SK-N-SH (cell line): Measurements from ENCODE around the gene LMO7. TPM values are rescaled to one million over a fixed set of nuclear protein-coding genes. Genes with fewer than 3 reads are reported as not detected.

Source experiments
- CTCF ChIA-PET: fragments of 300-600, 350-600 bp; formaldehyde crosslinking; extraction: SDS; loops from one replicate; lab custom pipeline; 2021; lab: Yijun Ruan, JAX
- POLR2A ChIA-PET: fragments of 350-600 bp; sonication (Branson Sonifier 250); formaldehyde crosslinking; extraction: SDS; loops from one replicate; lab custom pipeline; 2020; ENCODE audit warnings: antibody characterized with exemption, inconsistent platforms; lab: Yijun Ruan, JAX
- DNase-seq: peaks from one replicate; pipeline ENCODE4 v3.0.0; 2012
- H2AFZ ChIP-seq: fragments of 200-600 bp; sonication (generic); 2 replicates; pipeline ENCODE4 v1.8.1; 2016; ENCODE audit warnings: antibody characterized with exemption, mild to moderate bottlenecking, low read depth
- H3F3A ChIP-seq: fragments of 200-600 bp; sonication (generic); replicated peaks from 2 replicates; pipeline ENCODE3; 2016; ENCODE audit warnings: antibody characterized with exemption, mild to moderate bottlenecking; ENCODE audit not compliant: insufficient read depth
- H3K27ac ChIP-seq, 2 experiments: fragments of 200-500 bp in 1 of 2; fragments of 200-600 bp in 1 of 2; sonication (Bioruptor generic) in 1 of 2; sonication (generic), shearing (Covaris generic) in 1 of 2; 2 replicates each; pipeline versions ENCODE4 v1.5.1 to v1.6.1; 2014 to 2016; ENCODE audit warnings: low read depth in 2 of 2, inconsistent platforms in 1 of 2, low read length in 1 of 2, mild to moderate bottlenecking in 1 of 2, mixed read lengths in 1 of 2
- H3K27me3 ChIP-seq: fragments of 200-600 bp; sonication (generic), shearing (Covaris generic); 2 replicates; pipeline ENCODE4 v1.6.1; 2016; ENCODE audit warnings: mixed run types; ENCODE audit not compliant: insufficient read depth
- H3K36me3 ChIP-seq, 2 experiments: fragments of 200-500 bp in 1 of 2; fragments of 200-600 bp in 1 of 2; sonication (Bioruptor generic) in 1 of 2; sonication (generic) in 1 of 2; replicated peaks in 1 of 2; 2 replicates each; pipeline versions ENCODE3 to v1.5.1; 2014 to 2016; ENCODE audit warnings: low read length in 1 of 2, mild to moderate bottlenecking in 1 of 2; ENCODE audit not compliant: insufficient read depth in 2 of 2, control insufficient read depth in 1 of 2
- H3K4me1 ChIP-seq, 2 experiments: fragments of 200-500 bp in 1 of 2; fragments of 200-600 bp in 1 of 2; sonication (Bioruptor generic) in 1 of 2; sonication (generic), shearing (Covaris generic) in 1 of 2; 2 replicates each; pipeline versions ENCODE4 v1.5.1 to v1.6.1; 2014 to 2016; ENCODE audit warnings: low read depth in 1 of 2, low read length in 1 of 2, mixed run types in 1 of 2; ENCODE audit not compliant: insufficient read depth in 2 of 2, control insufficient read depth in 1 of 2
- H3K4me2 ChIP-seq: fragments of 200-600 bp; sonication (generic), shearing (Covaris generic); 2 replicates; pipeline ENCODE4 v1.6.1; 2017; ENCODE audit warnings: mixed run types
- H3K4me3 ChIP-seq, 2 experiments: fragments of 200-500 bp in 1 of 2; fragments of 200-600 bp in 1 of 2; sonication (Bioruptor generic) in 1 of 2; sonication (generic), shearing (Covaris generic) in 1 of 2; 2 replicates each; pipeline versions ENCODE4 v1.5.1 to v1.8.1; 2014 to 2016; ENCODE audit warnings: low read depth in 2 of 2, inconsistent platforms in 1 of 2, low read length in 1 of 2, mild to moderate bottlenecking in 1 of 2, mixed read lengths in 1 of 2, moderate library complexity in 1 of 2
- H3K79me2 ChIP-seq: fragments of 200-600 bp; sonication (generic); 2 replicates; pipeline ENCODE4 v1.8.1; 2017; ENCODE audit warnings: mild to moderate bottlenecking; ENCODE audit not compliant: insufficient read depth
- H3K9ac ChIP-seq: fragments of 200-600 bp; sonication (generic); 2 replicates; pipeline ENCODE4 v1.6.1; 2017; ENCODE audit warnings: mixed run types
- H3K9me2 ChIP-seq: fragments of 200-600 bp; sonication (generic); 2 replicates; pipeline ENCODE4 v1.6.1; 2017; ENCODE audit warnings: mixed run types
- H3K9me3 ChIP-seq: fragments of 200-600 bp; sonication (generic); 2 replicates; pipeline ENCODE4 v1.6.1; 2017; ENCODE audit warnings: mixed run types, mild to moderate bottlenecking, moderate library complexity
- H4K20me1 ChIP-seq: fragments of 200-600 bp; sonication (generic); 2 replicates; pipeline ENCODE4 v1.6.1; 2017; ENCODE audit warnings: mild to moderate bottlenecking, mixed run types; ENCODE audit not compliant: insufficient read depth
- CHD2 ChIP-seq: fragments of 150-350 bp; IDR thresholded peaks from 2 replicates; pipeline ENCODE4 v1.6.1; 2018; ENCODE audit warnings: low read length; ENCODE audit not compliant: partially characterized antibody
- ELF1 ChIP-seq: IDR thresholded peaks from 2 replicates; pipeline ENCODE4 v1.4.0; 2012
- EP300 ChIP-seq, 2 experiments: IDR thresholded peaks; 2 replicates each; pipeline versions ENCODE4 v1.4.0 to v1.6.1; 2012; ENCODE audit warnings: borderline replicate concordance in 1 of 2, low read depth in 1 of 2, low read length in 1 of 2
- FOXM1 ChIP-seq: IDR thresholded peaks from 2 replicates; pipeline ENCODE4 v1.4.0; 2012; ENCODE audit warnings: low read depth, mild to moderate bottlenecking
- GATA2 ChIP-seq: sonication (generic); formaldehyde crosslinking; IDR thresholded peaks from 2 replicates; pipeline ENCODE4 v1.5.0; 2020; ENCODE audit warnings: mild to moderate bottlenecking, missing genetic modification reagents
- MXI1 ChIP-seq: IDR thresholded peaks from 2 replicates; pipeline ENCODE4 v1.6.1; 2012; ENCODE audit warnings: mild to moderate bottlenecking, low read depth, low read length, improper control_type of control experiment
- NFIC ChIP-seq: IDR thresholded peaks from 2 replicates; pipeline ENCODE4 v1.4.0; 2012; ENCODE audit warnings: borderline replicate concordance
- POLR2AphosphoS5 ChIP-seq: IDR thresholded peaks from 2 replicates; pipeline ENCODE4 v1.6.1; 2012; ENCODE audit warnings: low read depth, low read length
- RFX5 ChIP-seq: IDR thresholded peaks from 2 replicates; pipeline ENCODE4 v1.6.1; 2012; ENCODE audit warnings: mild to moderate bottlenecking, improper control_type of control experiment, low read length
- SMC3 ChIP-seq: IDR thresholded peaks from 2 replicates; pipeline ENCODE4 v1.6.1; 2012; ENCODE audit warnings: low read depth, low read length, improper control_type of control experiment
- TAF1 ChIP-seq: IDR thresholded peaks from 2 replicates; pipeline ENCODE4 v1.6.1; 2012; ENCODE audit warnings: low read depth, mild to moderate bottlenecking, low read length, moderate library complexity, borderline replicate concordance
- USF2 ChIP-seq: fragments of 150-350 bp; IDR thresholded peaks from 2 replicates; pipeline ENCODE4 v1.6.1; 2017; ENCODE audit warnings: antibody characterized with exemption, low read length, low read depth, borderline replicate concordance
- WGBS: methylation state at CpG from one replicate; pipeline ENCODE4 v1.1.6; 2017; ENCODE audit warnings: low lambda C conversion rate; 5-methylcytosine and 5-hydroxymethylcytosine counted together
- polyA plus RNA-seq, 3 experiments: library from polyadenylated mRNA; depleted of rRNA; stranded (reverse); fragments of >200 nt; gene quantifications; 2 replicates each; pipeline ENCODE4 v1.2.3, GENCODE V29; 2012
- TF ChIP-seq, protein P1 (sequence below): fragments of 150-350 bp; IDR thresholded peaks from 2 replicates; pipeline ENCODE4 v1.6.1; 2016; ENCODE audit warnings: mild to moderate bottlenecking, low read depth, low read length
- TF ChIP-seq, protein P2 (sequence below): IDR thresholded peaks from 2 replicates; pipeline ENCODE4; 2012
- TF ChIP-seq, protein P3 (sequence below): IDR thresholded peaks from 2 replicates; pipeline ENCODE4 v1.4.0; 2012; ENCODE audit warnings: low read depth
- TF ChIP-seq, protein P4 (sequence below): IDR thresholded peaks from 2 replicates; pipeline ENCODE4 v1.4.0; 2012; ENCODE audit warnings: low read depth, borderline replicate concordance

LMO7 gene
- polyA plus RNA-seq, 1 of the 3 experiments (the other 2 are of a cell fraction), result 83.6 TPM

GRCh38 chr13:75857291-75857690, 221.2 kb downstream of the LMO7 start (continued):
- TF ChIP-seq USF2 (no peak), TAF1 (no peak), ELF1 (no peak), GATA2 (CRISPR knock-in tag) (no peak), MXI1 (no peak), POLR2AphosphoS5 (no peak)
- TF ChIP-seq, protein P1, sequence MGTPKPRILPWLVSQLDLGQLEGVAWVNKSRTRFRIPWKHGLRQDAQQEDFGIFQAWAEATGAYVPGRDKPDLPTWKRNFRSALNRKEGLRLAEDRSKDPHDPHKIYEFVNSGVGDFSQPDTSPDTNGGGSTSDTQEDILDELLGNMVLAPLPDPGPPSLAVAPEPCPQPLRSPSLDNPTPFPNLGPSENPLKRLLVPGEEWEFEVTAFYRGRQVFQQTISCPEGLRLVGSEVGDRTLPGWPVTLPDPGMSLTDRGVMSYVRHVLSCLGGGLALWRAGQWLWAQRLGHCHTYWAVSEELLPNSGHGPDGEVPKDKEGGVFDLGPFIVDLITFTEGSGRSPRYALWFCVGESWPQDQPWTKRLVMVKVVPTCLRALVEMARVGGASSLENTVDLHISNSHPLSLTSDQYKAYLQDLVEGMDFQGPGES, result no peak

DNA sequence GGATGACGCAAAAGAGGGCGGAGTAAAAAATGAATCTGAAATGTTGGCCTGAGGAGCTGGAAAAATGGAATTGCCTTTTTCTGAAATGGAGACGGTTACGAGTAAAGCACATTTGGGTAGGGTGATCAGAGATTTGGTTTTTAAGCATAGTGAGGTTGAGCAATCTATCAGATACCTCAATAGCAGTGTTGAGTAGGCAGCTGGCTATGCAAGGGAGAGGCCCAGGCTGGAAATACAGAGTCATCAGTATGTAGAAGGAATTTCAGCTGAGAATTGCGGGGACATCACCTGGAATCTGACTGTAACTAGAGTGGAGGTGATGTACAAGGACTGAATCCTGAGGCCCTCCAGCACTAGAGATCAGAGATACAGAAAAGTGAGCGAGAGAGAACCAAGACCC, 224.8 kb downstream of the LMO7 start:
- H3K4me1 ChIP-seq, result no peaks in the 10 kb centered on the region; a peak in 1 of 4 replicates
- peaks cover 70% of the 10 kb centered on the region for H3F3A ChIP-seq
- peaks cover 12% of the 10 kb centered on the region; the same call in 1 of the 2 replicates for H4K20me1 ChIP-seq
- H3K4me3 ChIP-seq, result no peak overlapping the region
- H3K9me3 ChIP-seq, result no peaks in the 10 kb centered on the region
- DNase-seq, result no peak
- no peak overlapping the region for H2AFZ ChIP-seq
- ChIA-PET CTCF (interaction anchor here (1.1 to 8.0 kb wide), 5 partner anchors 9 to 165 kb away, joined by 4 to 54 read pairs (median 5); no protein-coding TSS in a partner anchor), POLR2A (no interaction called here)
- peaks cover 15% of the 10 kb centered on the region; the same call in 1 of the 2 replicates for H3K79me2 ChIP-seq
- peaks cover 35 to 47% of the 10 kb centered on the region in 2 experiments for H3K36me3 ChIP-seq
- no peak overlapping the region for H3K27ac ChIP-seq
- 97% methylated on average over 6 of the region's 6 CpGs for WGBS
- no peak overlapping the region for H3K9ac ChIP-seq
- no peaks in the 10 kb centered on the region for H3K27me3 ChIP-seq
- H3K4me2 ChIP-seq, result no peak overlapping the region
- TF ChIP-seq, protein P2, sequence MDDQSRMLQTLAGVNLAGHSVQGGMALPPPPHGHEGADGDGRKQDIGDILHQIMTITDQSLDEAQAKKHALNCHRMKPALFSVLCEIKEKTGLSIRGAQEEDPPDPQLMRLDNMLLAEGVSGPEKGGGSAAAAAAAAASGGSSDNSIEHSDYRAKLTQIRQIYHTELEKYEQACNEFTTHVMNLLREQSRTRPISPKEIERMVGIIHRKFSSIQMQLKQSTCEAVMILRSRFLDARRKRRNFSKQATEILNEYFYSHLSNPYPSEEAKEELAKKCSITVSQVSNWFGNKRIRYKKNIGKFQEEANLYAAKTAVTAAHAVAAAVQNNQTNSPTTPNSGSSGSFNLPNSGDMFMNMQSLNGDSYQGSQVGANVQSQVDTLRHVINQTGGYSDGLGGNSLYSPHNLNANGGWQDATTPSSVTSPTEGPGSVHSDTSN, result no peak
- TF ChIP-seq POLR2AphosphoS5 (no peak), GATA2 (CRISPR knock-in tag) (no peak), FOXM1 (no peak), USF2 (no peak), SMC3 (no peak), NFIC (no peak), EP300 (IDR thresholded peaks at IDR 0.05; ENCODE audit: borderline replicate concordance in 1 of 2, low read depth in 1 of 2, low read length in 1 of 2) (no peak), CHD2 (no peak), ELF1 (no peak), RFX5 (no peak)
- TF ChIP-seq, protein P1, result no peak
- TF ChIP-seq, protein P3, sequence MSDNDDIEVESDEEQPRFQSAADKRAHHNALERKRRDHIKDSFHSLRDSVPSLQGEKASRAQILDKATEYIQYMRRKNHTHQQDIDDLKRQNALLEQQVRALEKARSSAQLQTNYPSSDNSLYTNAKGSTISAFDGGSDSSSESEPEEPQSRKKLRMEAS, result no peak
- TF ChIP-seq, protein P4, sequence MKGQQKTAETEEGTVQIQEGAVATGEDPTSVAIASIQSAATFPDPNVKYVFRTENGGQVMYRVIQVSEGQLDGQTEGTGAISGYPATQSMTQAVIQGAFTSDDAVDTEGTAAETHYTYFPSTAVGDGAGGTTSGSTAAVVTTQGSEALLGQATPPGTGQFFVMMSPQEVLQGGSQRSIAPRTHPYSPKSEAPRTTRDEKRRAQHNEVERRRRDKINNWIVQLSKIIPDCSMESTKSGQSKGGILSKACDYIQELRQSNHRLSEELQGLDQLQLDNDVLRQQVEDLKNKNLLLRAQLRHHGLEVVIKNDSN, result no peak
- TF ChIP-seq, all 33 proteins: peak for 0
- no peaks in the 10 kb centered on the region for H3K9me2 ChIP-seq
